ENCODE measurements around the gene CRTC2.
"Not testable (repeated sequence)": the region's sequence is repeated elsewhere in the genome, so short reads cannot be mapped to it uniquely, and the experiment has no call there.

Gene CRTC2

GRCh38 chr1:153922972-153923925 is 35.2 kb downstream of the CRTC2 start, which contains the start of gene GATAD2B:
GATAD2B (minus strand) TSS chr1:153922972; CDS start chr1:153828347, 94,625 bp downstream.
- DNase-seq, result peak; percentile 99

- no peak for DNase-seq
Observed at GRCh38 chr1:153922076-153922971, 36.1 kb downstream of the CRTC2 start.

DNA sequence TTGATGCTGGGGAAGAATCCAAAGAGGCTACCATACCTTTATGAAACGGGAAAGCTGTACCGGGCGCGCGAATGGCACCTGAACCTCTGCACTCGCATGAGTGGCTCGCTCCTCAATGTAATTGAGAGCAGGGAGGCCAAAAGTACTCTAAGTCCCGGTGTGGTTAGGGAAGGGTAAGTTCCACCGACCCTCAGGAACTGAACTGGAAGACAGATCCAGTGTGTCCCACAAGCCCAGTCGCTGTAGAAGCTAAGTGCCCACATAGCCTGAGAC is 36.7 kb downstream of the CRTC2 start:
- DNase-seq, result no peak

DNA sequence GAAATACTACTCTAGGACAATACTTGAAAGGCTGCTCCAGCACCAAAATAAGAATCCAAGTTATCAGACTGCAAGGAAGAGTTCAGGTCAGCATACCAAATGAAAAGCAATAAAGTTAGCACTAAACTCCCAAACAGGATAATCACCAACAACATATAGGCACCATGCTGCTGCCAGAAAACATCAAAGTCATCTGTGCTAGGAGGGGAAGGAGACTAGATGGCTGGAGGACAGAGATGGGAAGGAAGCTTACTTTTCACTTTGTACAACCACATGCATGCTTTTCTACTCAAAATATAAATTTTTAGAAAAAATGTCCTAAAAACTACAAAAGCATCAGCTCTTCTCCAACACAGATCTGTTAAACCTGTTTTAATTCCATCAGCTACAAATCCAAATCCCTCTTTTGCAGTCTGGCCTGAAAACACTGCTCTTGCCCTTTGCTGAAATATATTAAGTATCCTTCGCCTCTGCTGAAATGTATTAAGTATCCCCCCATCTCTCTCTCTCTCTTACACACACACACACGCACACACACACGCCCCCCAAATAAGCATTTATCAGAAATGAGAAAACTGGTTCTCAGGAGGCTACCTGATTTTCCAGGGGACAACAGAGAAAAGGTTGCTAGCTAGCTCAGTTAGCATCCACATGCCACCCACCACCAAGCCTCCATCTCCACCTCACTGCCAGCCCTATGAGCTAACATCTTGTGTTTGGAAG is 37.2 kb downstream of the CRTC2 start:
- DNase-seq, result no peak

DNA sequence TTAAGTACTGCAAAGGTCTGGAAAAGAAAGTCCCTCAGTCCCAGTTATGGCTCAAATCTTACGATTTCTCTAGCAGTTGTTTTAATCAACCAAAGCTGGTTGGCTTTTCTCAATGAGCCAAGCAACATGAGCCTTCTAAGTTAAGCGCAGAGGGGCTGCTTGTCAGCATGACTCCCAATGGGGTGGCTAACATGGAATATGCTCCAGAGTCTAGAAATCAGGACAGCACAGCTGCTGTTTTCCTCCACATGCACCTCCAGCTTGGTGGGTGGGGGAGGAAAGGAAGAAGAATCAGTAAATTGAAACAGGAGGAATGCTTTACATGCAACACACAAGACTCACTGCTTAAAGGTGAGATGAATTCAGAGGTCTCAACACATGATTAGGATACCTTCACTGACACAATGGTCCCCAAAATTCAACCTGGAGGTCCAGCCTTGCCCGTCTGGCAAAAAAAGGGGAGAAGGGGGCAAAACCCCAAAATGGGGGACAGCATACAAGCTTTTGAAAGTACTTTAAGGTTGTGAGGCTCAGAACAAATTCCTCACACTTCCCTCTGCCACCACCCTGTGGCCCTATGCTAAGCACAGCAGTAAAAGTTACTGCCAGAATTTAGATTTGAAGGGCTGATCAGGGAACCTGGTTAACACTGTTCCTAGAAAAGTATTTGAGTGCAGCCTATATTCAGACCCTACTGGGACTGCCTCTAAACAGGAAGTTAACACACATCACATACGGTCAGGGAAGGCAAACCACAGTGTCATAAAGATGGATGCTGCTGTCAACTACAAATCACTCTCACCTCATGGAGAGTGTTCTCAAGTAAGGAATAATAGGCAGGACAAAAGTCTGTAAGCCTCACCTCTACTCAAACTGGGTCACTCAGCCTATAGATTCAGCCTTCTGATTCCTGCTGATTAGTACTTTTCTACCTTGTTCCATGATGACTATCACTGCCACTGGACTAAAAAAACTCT is 38.2 kb downstream of the CRTC2 start:
- no peak for DNase-seq

DNA sequence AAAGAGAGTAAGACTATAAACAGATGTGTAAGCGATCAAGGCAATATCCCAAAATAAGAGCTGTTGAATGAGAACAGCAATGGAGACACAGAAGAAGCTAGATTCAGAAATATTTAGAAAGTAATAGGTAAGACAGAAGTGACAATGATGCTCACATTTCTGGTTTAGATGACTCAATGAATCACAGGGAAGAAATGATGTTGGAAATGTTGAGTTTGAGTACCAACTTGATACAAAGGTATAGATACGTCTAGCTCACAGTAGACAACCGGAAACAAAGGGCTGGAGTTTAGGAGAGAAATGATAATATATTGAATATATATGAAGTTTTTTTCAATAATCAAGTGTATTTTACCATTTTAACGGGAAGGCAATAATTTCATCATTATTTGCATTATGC is 42.1 kb downstream of the CRTC2 start:
- DNase-seq, result no peak

GRCh38 chr1:153912349-153912748 is 46.1 kb downstream of the CRTC2 start:
- DNase-seq, result no peak

DNA sequence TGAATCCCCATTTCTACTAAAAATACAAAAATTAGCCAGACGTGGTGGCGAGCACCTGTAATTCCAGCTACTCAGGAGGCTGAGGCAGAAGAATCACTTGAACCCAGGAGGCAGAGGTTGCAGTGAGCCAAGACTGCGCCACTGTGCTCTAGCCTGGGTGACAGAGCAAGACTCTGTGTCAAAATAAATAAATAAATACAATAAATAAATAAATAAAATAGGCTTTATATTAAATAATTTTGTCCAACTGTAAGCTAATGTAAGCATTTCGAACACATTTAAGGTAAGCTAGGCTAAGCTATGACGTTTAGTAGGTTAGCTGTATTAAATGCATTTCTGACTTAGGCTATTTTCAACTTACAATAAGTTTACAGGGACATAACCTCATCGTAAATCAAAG is 47.9 kb downstream of the CRTC2 start:
- DNase-seq, result not testable (repeated sequence)

DNA sequence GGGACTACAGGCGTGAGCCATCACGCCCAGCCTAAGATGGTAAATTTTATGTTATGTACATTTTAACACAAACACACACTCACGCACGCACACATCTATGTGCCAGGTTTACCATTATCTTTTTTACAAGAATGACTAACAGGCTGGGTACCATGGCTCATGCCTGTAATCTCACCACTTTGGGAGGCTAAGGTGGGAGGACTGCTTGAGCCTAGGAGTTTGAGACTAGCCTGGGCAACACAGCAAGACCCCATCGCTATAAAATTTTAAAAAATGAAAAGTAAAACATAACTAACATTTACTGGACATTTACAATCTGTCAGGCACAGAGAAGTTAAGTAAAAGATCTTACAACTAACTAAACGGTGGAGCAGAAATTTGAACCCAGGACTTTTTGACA is 50.3 kb downstream of the CRTC2 start:
- no peak for DNase-seq

DNA sequence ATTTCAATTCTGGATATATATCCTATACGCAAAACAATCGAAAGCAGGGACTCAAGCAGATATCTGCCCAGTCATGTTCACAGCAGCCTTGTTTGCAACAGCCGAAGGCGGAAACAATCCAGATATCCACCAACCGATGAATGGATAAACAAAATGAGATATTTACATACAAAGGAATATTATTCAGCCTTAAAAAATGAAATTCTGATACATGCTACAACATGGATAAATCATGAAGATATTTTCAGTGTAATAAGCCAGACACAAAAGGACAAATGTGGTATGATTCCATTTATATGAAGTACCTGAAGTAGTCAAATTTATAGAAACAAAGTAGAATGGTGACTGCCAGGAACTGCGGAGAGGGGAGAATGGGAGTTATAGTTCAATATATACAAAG is 51.3 kb downstream of the CRTC2 start:
- no peak for DNase-seq

- DNase-seq, result no peak
Observed at GRCh38 chr1:153906396-153906795, 52.0 kb downstream of the CRTC2 start.

DNA sequence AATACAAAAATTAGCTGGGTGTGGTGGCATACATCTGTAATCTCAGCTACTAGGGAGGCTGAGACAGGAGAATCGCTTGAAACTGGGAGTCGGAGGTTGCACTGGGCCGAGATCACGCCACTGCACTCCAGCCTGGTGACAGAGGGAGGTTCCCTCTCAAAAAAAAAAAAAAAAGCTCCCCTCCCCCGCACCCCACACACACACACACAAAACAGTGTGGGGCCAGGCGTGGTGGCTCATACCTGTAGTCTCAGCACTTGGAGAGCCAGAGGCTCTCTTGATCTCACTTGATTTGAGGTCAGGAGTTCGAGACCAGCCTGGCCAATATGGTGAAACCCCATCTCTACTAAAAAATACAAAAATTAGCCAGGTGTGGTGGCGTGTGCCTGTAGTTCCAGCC is 52.5 kb downstream of the CRTC2 start:
- DNase-seq, result not testable (repeated sequence)

DNA sequence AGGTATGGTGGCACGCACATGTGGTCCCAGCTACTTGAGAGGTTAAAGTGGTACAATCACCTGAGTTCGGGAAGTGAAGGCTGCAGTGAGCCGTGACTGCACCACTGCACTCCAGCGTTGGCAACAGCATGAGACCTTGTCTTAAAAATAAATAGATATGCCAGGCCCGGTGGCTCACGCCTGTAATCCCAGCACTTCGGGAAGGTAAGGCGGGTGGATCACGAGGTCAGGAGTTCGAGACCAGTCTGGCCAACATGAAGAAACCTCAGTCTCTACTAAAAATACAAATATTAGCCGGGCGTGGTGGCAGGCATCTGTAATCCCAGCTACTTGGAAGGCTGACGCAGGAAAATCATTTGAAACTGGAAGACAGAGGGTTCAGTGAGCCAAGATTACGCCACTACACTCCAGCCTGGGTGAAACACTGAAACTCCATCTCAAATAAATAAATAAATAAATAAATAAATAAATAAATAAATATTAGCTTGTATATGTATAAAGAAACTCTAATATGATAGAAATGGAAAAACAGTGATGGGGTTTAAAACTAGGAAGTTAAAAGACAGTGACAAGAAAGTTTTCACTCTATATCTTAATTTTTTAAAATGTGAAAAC is 54.5 kb downstream of the CRTC2 start:
- no peak for DNase-seq

DNA sequence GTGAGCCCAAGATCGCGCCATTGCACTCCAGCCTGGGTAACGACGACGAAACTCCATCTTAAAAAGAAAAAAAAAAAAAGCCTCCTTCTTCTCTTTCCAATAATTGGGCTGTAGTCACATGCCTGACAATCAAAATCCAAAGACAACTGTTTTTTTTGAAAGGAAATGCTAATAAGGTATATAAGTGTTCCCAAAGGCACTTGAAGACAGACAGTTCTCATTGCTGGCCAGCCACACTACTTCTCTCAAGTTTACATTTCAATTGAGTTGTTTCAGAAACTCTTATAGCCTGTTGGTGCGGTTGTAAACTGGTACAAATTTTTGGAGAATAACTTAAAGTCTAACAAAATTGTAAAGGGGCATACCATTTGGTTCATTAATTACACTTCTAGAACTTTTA is 58.9 kb downstream of the CRTC2 start:
- no peak for DNase-seq
